HepG2 (cell line): ENCODE data around the gene WDR86. TPM values are rescaled to one million over a fixed set of nuclear protein-coding genes. Genes with fewer than 3 reads are reported as not detected.

Experiments used
- ATAC-seq: fragments of 200-7000 bp; cut with Tn5 transposase; 3 replicates; pipeline ENCODE4 v1.9.1; 2020; ENCODE audit warnings: mild to moderate bottlenecking, moderate library complexity
- BruUV-seq: library from RNA; stranded (reverse); fragments of 400-500 nt; replicated peaks from 2 replicates; lab custom pipeline; 2021; lab: Mats Ljungman, UMichigan
- CTCF ChIA-PET: fragments of 300-600 bp; formaldehyde crosslinking; extraction: SDS; loops from one replicate; lab custom pipeline; 2021; ENCODE audit warnings: low total read pairs, inconsistent platforms, low intra/inter-chr PET ratio; lab: Yijun Ruan, JAX
- POLR2A ChIA-PET: fragments of 350-600 bp; sonication (Branson Sonifier 250); formaldehyde crosslinking; loops from one replicate; lab custom pipeline; 2020; ENCODE audit warnings: antibody characterized with exemption, inconsistent platforms; lab: Yijun Ruan, JAX
- DNase-seq: peaks from one replicate; pipeline ENCODE4 v3.0.0-alpha.2; 2015; ENCODE audit warnings: low spot score
- FAIRE-seq: peaks from 3 replicates; lab custom pipeline; 2011; peaks lifted over from hg19 to GRCh38; lab: Jason Lieb, UNC
- H2AFZ ChIP-seq: one replicate; pipeline ENCODE4 v1.6.1; 2011; ENCODE audit warnings: low read length, inconsistent platforms
- H3K27ac ChIP-seq: fragments of 300-600 bp; 3 replicates; pipeline ENCODE4 v1.8.0; 2011; ENCODE audit warnings: mixed run types, mild to moderate bottlenecking, mixed read lengths, low read length, inconsistent platforms; ENCODE audit not compliant: insufficient read depth; ENCODE audit errors: extremely low read length
- H3K27me3 ChIP-seq, 2 experiments: fragments of 200-600 bp in 1 of 2; 2 replicates in 1 of 2; 3 replicates in 1 of 2; pipeline versions ENCODE4 v1.6.0 to v1.8.0; 2011; ENCODE audit warnings: low read length in 2 of 2, mild to moderate bottlenecking in 2 of 2, moderate library complexity in 2 of 2, inconsistent platforms in 1 of 2; ENCODE audit not compliant: insufficient read depth in 2 of 2, control insufficient read depth in 1 of 2
- H3K36me3 ChIP-seq, 2 experiments: fragments of 200-600 bp in 1 of 2; replicated peaks in 1 of 2; 2 replicates in 1 of 2; 3 replicates in 1 of 2; pipeline versions ENCODE4 v1.5.1 to v1.8.0; 2011; ENCODE audit warnings: low read length in 2 of 2, inconsistent platforms in 1 of 2; ENCODE audit not compliant: insufficient read depth in 2 of 2, control insufficient read depth in 1 of 2
- H3K4me1 ChIP-seq: 2 replicates; pipeline ENCODE4 v1.5.1; 2012; ENCODE audit warnings: low read length, inconsistent platforms; ENCODE audit not compliant: insufficient read depth
- H3K4me2 ChIP-seq: 2 replicates; pipeline ENCODE4 v1.6.0; 2011; ENCODE audit warnings: low read depth, low read length, inconsistent platforms
- H3K4me3 ChIP-seq, 3 experiments: fragments of 200-600 bp in 1 of 3; sonication (generic), shearing (Covaris generic) in 1 of 3; replicated peaks in 1 of 3; 2 replicates each; pipeline ENCODE4 v1.5.1; 2011 to 2016; ENCODE audit warnings: low read length in 3 of 3, inconsistent platforms in 2 of 3, low read depth in 2 of 3, mild to moderate bottlenecking in 2 of 3, control low read depth in 1 of 3, mixed read lengths in 1 of 3; ENCODE audit not compliant: insufficient read depth in 1 of 3
- H3K79me2 ChIP-seq: one replicate; pipeline ENCODE4 v1.6.1; 2011; ENCODE audit warnings: low read length, inconsistent platforms; ENCODE audit not compliant: insufficient read depth
- H3K9ac ChIP-seq: 2 replicates; pipeline ENCODE4 v1.6.0; 2011; ENCODE audit warnings: mild to moderate bottlenecking, low read depth, low read length, inconsistent platforms; ENCODE audit not compliant: insufficient read depth
- H3K9me3 ChIP-seq: 2 replicates; pipeline ENCODE4 v1.5.1; 2012; ENCODE audit warnings: mild to moderate bottlenecking, low read length
- H4K20me1 ChIP-seq: 2 replicates; pipeline ENCODE4 v1.6.0; 2011; ENCODE audit warnings: inconsistent platforms, mild to moderate bottlenecking, low read length, moderate library complexity; ENCODE audit not compliant: insufficient read depth
- ATF4 ChIP-seq, 2 experiments: fragments of 450-650 bp in 1 of 2; sonication (generic) in 1 of 2; formaldehyde crosslinking; IDR thresholded peaks; 2 replicates each; pipeline versions ENCODE4 v1.5.0 to v1.8.0; 2020 to 2022; ENCODE audit warnings: mild to moderate bottlenecking in 1 of 2, missing genetic modification reagents in 1 of 2
- EED ChIP-seq: sonication (generic); formaldehyde crosslinking; IDR thresholded peaks from 2 replicates; pipeline ENCODE4 v1.5.0; 2020; ENCODE audit warnings: mild to moderate bottlenecking, missing genetic modification reagents
- KAT7 ChIP-seq: IDR thresholded peaks from 2 replicates; pipeline ENCODE4 v1.6.1; 2018; ENCODE audit warnings: borderline replicate concordance, missing compliant biosample characterization
- PCBP2 ChIP-seq: fragments of 200-400 bp; formaldehyde crosslinking; optimal IDR thresholded peaks from 2 replicates; pipeline ENCODE3; 2018; ENCODE audit warnings: low read length, low read depth; ENCODE audit not compliant: poor library complexity, severe bottlenecking
- ZNF343 ChIP-seq: sonication (generic); formaldehyde crosslinking; IDR thresholded peaks from 2 replicates; pipeline ENCODE4 v1.4.0; 2020; ENCODE audit warnings: mild to moderate bottlenecking, missing genetic modification reagents
- ZNF432 ChIP-seq: sonication (generic); formaldehyde crosslinking; IDR thresholded peaks from 2 replicates; pipeline ENCODE4 v1.5.0; 2020; ENCODE audit warnings: missing genetic modification reagents, mild to moderate bottlenecking, borderline replicate concordance
- ZNF563 ChIP-seq: sonication (generic); formaldehyde crosslinking; IDR thresholded peaks from 2 replicates; pipeline ENCODE4 v1.8.0; 2022; ENCODE audit warnings: mild to moderate bottlenecking, moderate library complexity, missing genetic modification reagents
- ZNF570 ChIP-seq: sonication (generic); formaldehyde crosslinking; IDR thresholded peaks from 2 replicates; pipeline ENCODE4 v1.4.0; 2020; ENCODE audit warnings: mild to moderate bottlenecking, missing genetic modification reagents, borderline replicate concordance
- ZNF660 ChIP-seq: sonication (generic); formaldehyde crosslinking; IDR thresholded peaks from 2 replicates; pipeline ENCODE4 v1.5.1; 2020; ENCODE audit warnings: mild to moderate bottlenecking, low read depth, missing genetic modification reagents, borderline replicate concordance
- ZNF747 ChIP-seq: sonication (generic); formaldehyde crosslinking; IDR thresholded peaks from 2 replicates; pipeline ENCODE4 v1.8.1; 2023; ENCODE audit warnings: missing genetic modification reagents, mild to moderate bottlenecking, borderline replicate concordance
- ZZZ3 ChIP-seq: sonication (generic); formaldehyde crosslinking; IDR thresholded peaks from 2 replicates; pipeline ENCODE4 v1.4.0; 2020; ENCODE audit warnings: missing genetic modification reagents, mild to moderate bottlenecking, borderline replicate concordance
- WGBS: methylation state at CpG from one replicate; pipeline ENCODE4 v1.1.6; 2017; ENCODE audit warnings: low lambda C conversion rate; 5-methylcytosine and 5-hydroxymethylcytosine counted together
- in situ Hi-C: cut with HindIII; loops from 2 replicates; pipeline ENCODE4 v1.10.0; 2017; ENCODE audit warnings: low pct_unique_long_range_greater_than_20kb; ENCODE audit not compliant: extremely low pct_ligation_motif_present
- intact Hi-C: fragments of 100-400 bp; cut with micrococcal nuclease; formaldehyde crosslinking; loops from one replicate; pipeline ENCODE4 v1.10.0; 2022; ENCODE audit not compliant: unreplicated experiment
- polyA plus RNA-seq, 8 experiments: library from polyadenylated mRNA; depleted of rRNA in 3 of 8; stranded (reverse) in 7 of 8; unstranded in 1 of 8; fragments of >200 nt; fragmentation: Illumina TruSeq in 4 of 8; extraction: Trizol in 4 of 8; gene quantifications; 2 replicates each; pipeline versions ENCODE4 v1.2.1 to v1.2.3, GENCODE V29; 2011 to 2016; ENCODE audit warnings: low read depth in 4 of 8, missing spikeins in 1 of 8, mixed read lengths in 1 of 8; ENCODE audit not compliant: insufficient read depth in 1 of 8
- total RNA-seq, 5 experiments: library from RNA; depleted of rRNA; stranded (reverse); fragments of >200 nt; fragmentation: Illumina TruSeq; extraction: Trizol; gene quantifications; 2 replicates each; pipeline ENCODE4 v1.2.3, GENCODE V29; 2016; ENCODE audit warnings: low read depth in 1 of 5

Gene WDR86
- total and polyA plus RNA-seq, 2 of the 13 experiments (the other 11 are each of a cell fraction or from before 2014, with no cell fraction given), result 0.11 to 2.9 TPM

GRCh38 chr7:151375530-151376217, 34.2 kb downstream of the WDR86 start:
- no peak overlapping the region for H3K4me3 ChIP-seq
- no peaks in the 10 kb centered on the region for H3K9me3 ChIP-seq
- 93% methylated on average over 10 of the region's 10 CpGs for WGBS
- H3K27ac ChIP-seq, result no peak overlapping the region
- ChIA-PET POLR2A (no interaction called here), CTCF (no interaction called here)
- no peak for ATAC-seq
- H2AFZ ChIP-seq, result no peak overlapping the region
- in situ Hi-C loops (no loop called here), intact Hi-C loops (no loop called here)
- no peak overlapping the region for H3K4me2 ChIP-seq
- H3K4me1 ChIP-seq, result no peaks in the 10 kb centered on the region
- TF ChIP-seq ZNF570 (CRISPR knock-in tag), result no peak
- no peak for FAIRE-seq
- H3K9ac ChIP-seq, result no peak overlapping the region
- DNase-seq, result no peak
- H4K20me1 ChIP-seq, result no peaks in the 10 kb centered on the region
- no TSS peak for BruUV-seq
- H3K36me3 ChIP-seq, result peaks cover 3 to 33% of the 10 kb centered on the region in 2 experiments; a peak in 3 of 5 replicates
- H3K27me3 ChIP-seq, result no peaks in the 10 kb centered on the region
- no peaks in the 10 kb centered on the region for H3K79me2 ChIP-seq

GRCh38 chr7:151374726-151375125, 35.1 kb downstream of the WDR86 start:
- Histone ChIP-seq H3K27me3 (no peaks in the 10 kb centered on the region), H3K27ac (no peak overlapping the region), H4K20me1 (no peaks in the 10 kb centered on the region), H3K36me3 (peaks cover 4 to 35% of the 10 kb centered on the region in 2 experiments; a peak in 4 of 5 replicates), H3K4me3 (no peak overlapping the region), H3K79me2 (no peaks in the 10 kb centered on the region), H3K4me1 (no peaks in the 10 kb centered on the region), H3K4me2 (no peak overlapping the region)
- CTCF ChIA-PET, result no interaction called here
- in situ Hi-C loops, result no loop called here
- no peak for ATAC-seq
- POLR2A ChIA-PET, result no interaction called here
- no TSS peak for BruUV-seq
- TF ChIP-seq EED (no peak), ZNF660 (CRISPR knock-in tag) (no peak), KAT7 (CRISPR knock-in tag) (no peak), ZNF343 (no peak), ATF4 (CRISPR knock-in tag; IDR thresholded peaks at IDR 0.05) (no peak), ZNF747 (CRISPR knock-in tag) (no peak), ZZZ3 (CRISPR knock-in tag) (no peak), ZNF432 (CRISPR knock-in tag) (no peak), PCBP2 (no peak), ZNF563 (no peak)
- TF ChIP-seq, all 625 proteins: peak for 0
- WGBS, result 96% methylated on average over 15 of the region's 15 CpGs
- FAIRE-seq, result no peak
- Histone ChIP-seq H2AFZ (no peak overlapping the region), H3K9me3 (no peaks in the 10 kb centered on the region), H3K9ac (no peak overlapping the region)
- intact Hi-C loops, result no loop called here
- DNase-seq, result no peak
